ENCODE data around the gene UGT1A9. TPM values are rescaled to one million over a fixed set of nuclear protein-coding genes. Genes with fewer than 3 reads are reported as not detected.

UGT1A9 gene
- total and polyA plus RNA-seq, 2 experiments from 2014 or later = 9.6 to 12.6 TPM

DNA sequence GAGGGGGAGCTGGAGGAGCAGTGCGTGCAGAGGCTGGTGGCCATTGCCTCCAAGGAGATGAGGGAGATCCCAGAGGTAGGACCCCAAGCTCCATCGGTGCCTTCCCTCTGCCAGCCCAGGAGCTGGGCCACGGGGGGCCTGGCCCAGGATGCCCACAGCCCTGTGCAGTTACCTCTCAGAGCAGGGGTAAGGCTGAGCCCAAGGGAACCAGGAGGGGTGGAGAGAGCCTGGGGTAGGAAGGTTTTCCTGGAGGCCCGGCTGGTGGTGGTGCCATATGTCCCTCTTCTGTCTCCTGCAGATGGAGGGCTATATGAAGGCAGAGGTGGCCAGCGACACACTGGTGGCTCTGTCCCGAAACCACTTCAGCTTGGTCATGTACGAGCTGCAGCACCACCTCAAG is 117.9 kb downstream of the UGT1A9 start:
- H4K20me1 ChIP-seq (ENCODE audit: insufficient read depth, poor library complexity, severe bottlenecking) = no peaks in the 10 kb centered on the region
- H3K27me3 ChIP-seq = no peaks in the 10 kb centered on the region
- H3K79me2 ChIP-seq = no peaks in the 10 kb centered on the region
- H3K36me3 ChIP-seq (replicated peaks; ENCODE audit: insufficient read depth, low read depth) = no peaks in the 10 kb centered on the region
- TF ChIP-seq EZH2phosphoT487 (IDR thresholded peaks at IDR 0.05; ENCODE audit: low read depth, severe bottlenecking, unreplicated experiment) (no peak), EZH2 (IDR thresholded peaks at IDR 0.05; ENCODE audit: borderline replicate concordance) (no peak), CTCF (IDR thresholded peaks at IDR 0.05; ENCODE audit: poor library complexity) (no peak)
- 92% methylated on average over 7 of the region's 7 CpGs for WGBS (ENCODE audit: low lambda C conversion rate, missing lambda C conversion rate)
- no peak overlapping the region for H2AFZ ChIP-seq
- no peaks in the 10 kb centered on the region for H3K9me2 ChIP-seq (replicated peaks; ENCODE audit: insufficient read depth)
- no peak overlapping the region for H3K27ac ChIP-seq
- no peak for DNase-seq (ENCODE audit: low spot score)
- no peak overlapping the region for H3K4me3 ChIP-seq
- H3K9me3 ChIP-seq (ENCODE audit: low read depth) = no peaks in the 10 kb centered on the region
- no peak overlapping the region for H3K4me2 ChIP-seq
- H3K4me1 ChIP-seq (ENCODE audit: insufficient read depth) = no peaks in the 10 kb centered on the region

DNA sequence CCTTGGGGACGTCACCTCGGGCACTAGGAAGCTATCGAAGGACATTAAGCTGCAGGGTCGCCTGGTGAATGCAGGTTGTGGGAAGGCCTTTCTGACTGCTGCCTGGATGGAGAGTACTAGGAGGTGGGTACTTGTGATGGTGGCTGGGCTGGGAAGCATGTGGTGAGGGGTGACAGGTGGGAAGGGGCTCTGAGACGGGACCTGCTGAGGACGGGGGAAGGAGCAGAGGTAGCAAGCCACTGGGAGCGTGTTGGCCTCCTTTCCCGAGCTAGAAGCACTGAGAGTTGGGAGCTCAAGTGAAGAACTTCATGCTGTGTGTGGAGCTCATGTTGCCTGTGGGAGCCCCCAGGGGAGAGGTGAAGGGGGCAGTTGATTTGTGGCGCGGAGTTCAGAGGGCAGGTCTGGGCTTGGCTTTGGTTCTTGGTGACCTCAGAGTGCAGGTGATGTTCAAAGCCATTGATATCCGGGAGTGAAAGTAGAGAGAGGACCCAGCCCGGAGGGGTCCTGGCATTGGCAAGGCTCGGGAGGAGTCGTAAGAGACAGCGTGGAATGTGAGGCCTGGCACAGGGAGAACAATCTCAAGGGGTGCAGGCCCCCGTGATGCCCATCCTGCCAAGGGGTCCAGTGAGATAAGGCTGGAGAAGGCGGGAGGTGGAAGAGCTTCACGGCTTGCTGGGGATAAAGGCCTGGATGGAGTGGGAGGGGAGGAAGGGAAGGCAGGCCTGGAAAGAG is 119.6 kb downstream of the UGT1A9 start:
- no peak for TF ChIP-seq EZH2phosphoT487 (IDR thresholded peaks at IDR 0.05; ENCODE audit: low read depth, severe bottlenecking, unreplicated experiment)
- TF ChIP-seq CTCF (IDR thresholded peaks at IDR 0.05; ENCODE audit: poor library complexity) = no peak
- no peak for TF ChIP-seq EZH2 (IDR thresholded peaks at IDR 0.05; ENCODE audit: borderline replicate concordance)
- Histone ChIP-seq H3K79me2 (no peaks in the 10 kb centered on the region), H4K20me1 (ENCODE audit: insufficient read depth, poor library complexity, severe bottlenecking) (no peaks in the 10 kb centered on the region), H3K4me2 (no peak overlapping the region), H3K27ac (no peak overlapping the region), H2AFZ (no peak overlapping the region), H3K27me3 (no peaks in the 10 kb centered on the region), H3K9me2 (replicated peaks; ENCODE audit: insufficient read depth) (no peaks in the 10 kb centered on the region), H3K36me3 (replicated peaks; ENCODE audit: insufficient read depth, low read depth) (no peaks in the 10 kb centered on the region), H3K4me3 (no peak overlapping the region), H3K4me1 (ENCODE audit: insufficient read depth) (no peaks in the 10 kb centered on the region), H3K9me3 (ENCODE audit: low read depth) (no peaks in the 10 kb centered on the region)
- WGBS (ENCODE audit: low lambda C conversion rate, missing lambda C conversion rate) = 91% methylated on average over 18 of the region's 18 CpGs
- DNase-seq (ENCODE audit: low spot score) = no peak

DNA sequence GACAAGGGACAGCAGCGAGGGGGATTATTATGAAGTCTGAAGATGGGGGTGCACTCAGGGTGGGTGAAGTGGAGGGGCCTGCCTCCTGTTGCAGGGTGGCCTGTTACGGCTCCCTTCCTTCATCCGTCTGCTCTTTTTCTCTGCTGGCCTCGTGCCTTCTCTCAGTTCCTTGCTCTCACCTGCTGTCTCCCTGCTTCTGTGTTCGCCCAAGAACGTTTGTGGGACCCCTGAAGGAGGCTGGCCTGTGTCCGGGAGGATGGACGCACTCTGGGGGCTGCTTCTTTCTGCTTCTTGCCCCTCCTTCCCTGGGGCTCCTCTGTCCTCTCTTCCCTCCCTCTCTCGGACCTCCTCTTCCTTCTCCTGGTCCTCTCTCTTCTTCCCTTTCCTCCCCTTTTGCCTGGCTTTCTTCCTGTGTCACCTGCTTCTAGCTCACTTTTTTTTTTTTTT is 120.2 kb downstream of the UGT1A9 start:
- no peak for DNase-seq (ENCODE audit: low spot score)
- Histone ChIP-seq H3K36me3 (replicated peaks; ENCODE audit: insufficient read depth, low read depth) (no peaks in the 10 kb centered on the region), H3K4me2 (no peak overlapping the region), H4K20me1 (ENCODE audit: insufficient read depth, poor library complexity, severe bottlenecking) (no peaks in the 10 kb centered on the region), H2AFZ (no peak overlapping the region), H3K27me3 (no peaks in the 10 kb centered on the region), H3K4me3 (no peak overlapping the region), H3K27ac (no peak overlapping the region), H3K79me2 (no peaks in the 10 kb centered on the region), H3K4me1 (ENCODE audit: insufficient read depth) (no peaks in the 10 kb centered on the region), H3K9me2 (replicated peaks; ENCODE audit: insufficient read depth) (no peaks in the 10 kb centered on the region), H3K9me3 (ENCODE audit: low read depth) (no peaks in the 10 kb centered on the region)
- 86% methylated on average over 8 of the region's 9 CpGs for WGBS (ENCODE audit: low lambda C conversion rate, missing lambda C conversion rate)
- no peak for TF ChIP-seq CTCF (IDR thresholded peaks at IDR 0.05; ENCODE audit: poor library complexity)
- no peak for TF ChIP-seq EZH2phosphoT487 (IDR thresholded peaks at IDR 0.05; ENCODE audit: low read depth, severe bottlenecking, unreplicated experiment)
- TF ChIP-seq EZH2 (IDR thresholded peaks at IDR 0.05; ENCODE audit: borderline replicate concordance) = no peak

All from hepatocyte (in vitro differentiated cells).